GM19328 (cell line): ENCODE results near the gene FMNL3.
"Not testable (repeated sequence)": the region's sequence is repeated elsewhere in the genome, so short reads cannot be mapped to it uniquely, and the experiment has no call there.

Source experiments
- ATAC-seq: cut with Tn5 transposase; IDR thresholded peaks from one replicate; pipeline ENCODE4 v1.9.1; 2021; ENCODE audit warnings: mild to moderate bottlenecking, moderate library complexity; ENCODE audit not compliant: unreplicated experiment

Gene FMNL3

DNA sequence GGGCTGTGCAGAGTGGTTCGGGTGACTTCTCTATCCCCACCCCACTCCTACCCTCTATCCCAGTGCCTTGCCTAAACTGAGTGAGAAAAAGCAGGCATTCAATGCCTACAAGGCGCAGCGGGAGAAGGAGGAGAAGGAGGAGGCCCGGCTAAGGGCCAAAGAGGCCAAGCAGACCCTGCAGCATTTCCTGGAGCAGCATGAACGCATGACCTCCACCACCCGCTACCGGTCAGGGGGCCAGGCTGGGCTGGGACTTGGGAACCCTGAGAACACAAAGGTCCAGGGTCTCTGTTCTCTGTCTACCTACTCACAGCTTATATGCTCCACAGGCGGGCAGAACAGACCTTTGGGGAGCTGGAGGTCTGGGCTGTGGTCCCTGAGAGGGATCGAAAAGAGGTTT, 72.2 kb downstream of the FMNL3 start:
- ATAC-seq, result no peak

DNA sequence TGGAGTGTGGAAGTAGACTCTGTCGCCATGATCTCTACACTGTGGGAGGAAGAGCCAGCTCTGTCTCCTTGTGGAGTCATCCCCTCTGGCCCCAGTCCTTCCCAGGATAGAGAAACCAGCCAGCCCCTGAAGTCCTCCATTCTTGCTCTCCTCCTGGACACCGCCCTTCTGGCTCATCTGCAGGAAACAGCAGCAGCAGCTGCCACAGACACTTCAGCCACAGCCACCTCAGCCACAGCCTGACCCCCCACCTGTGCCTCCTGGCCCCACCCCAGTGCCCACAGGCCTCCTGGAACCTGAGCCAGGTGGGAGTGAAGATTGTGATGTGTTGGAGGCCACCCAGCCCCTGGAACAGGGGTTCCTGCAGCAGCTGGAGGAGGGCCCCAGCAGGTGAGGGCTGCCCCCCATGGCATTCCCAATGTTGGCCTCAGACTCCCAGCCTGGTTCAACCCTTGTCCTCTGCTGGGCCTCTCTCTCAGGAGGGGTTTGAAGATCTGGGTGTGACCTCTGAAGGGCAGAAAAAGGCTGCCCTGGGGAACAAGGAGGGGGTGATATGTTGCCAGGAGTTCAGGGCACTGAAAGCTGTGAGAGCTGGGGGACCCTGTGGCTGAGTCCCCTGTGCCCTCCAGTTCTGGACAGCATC, 73.4 kb downstream of the FMNL3 start:
- no peak for ATAC-seq

DNA sequence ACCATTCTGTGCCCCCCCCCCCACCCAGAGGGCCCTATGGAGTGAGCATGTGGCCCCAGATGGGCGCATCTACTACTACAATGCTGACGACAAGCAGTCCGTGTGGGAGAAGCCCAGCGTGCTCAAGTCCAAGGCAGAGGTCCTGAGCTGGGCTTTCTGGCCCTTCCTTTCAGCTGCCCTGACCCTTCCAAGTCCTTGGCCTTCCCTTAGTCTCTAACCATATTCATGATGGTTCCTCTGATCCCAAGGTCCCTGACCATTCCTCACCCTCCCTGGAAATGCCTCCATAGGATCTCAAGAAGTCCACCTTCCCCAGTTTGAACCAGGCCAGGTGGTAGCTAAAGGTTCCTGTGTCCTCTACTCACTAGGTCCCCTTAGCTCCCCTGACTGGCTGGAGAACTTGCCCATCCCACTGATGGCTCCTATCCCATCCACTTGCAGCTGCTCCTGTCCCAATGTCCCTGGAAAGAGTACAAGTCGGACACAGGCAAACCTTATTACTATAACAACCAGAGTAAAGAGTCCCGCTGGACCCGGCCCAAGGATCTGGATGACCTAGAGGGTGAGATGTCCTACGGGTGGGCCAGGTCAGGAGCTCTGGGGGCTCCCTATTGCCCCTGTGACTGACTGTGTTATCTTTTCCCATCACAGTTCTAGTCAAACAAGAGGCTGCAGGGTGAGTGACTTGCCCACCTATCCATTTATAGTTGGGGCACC, 74.1 kb downstream of the FMNL3 start:
- no peak for ATAC-seq

DNA sequence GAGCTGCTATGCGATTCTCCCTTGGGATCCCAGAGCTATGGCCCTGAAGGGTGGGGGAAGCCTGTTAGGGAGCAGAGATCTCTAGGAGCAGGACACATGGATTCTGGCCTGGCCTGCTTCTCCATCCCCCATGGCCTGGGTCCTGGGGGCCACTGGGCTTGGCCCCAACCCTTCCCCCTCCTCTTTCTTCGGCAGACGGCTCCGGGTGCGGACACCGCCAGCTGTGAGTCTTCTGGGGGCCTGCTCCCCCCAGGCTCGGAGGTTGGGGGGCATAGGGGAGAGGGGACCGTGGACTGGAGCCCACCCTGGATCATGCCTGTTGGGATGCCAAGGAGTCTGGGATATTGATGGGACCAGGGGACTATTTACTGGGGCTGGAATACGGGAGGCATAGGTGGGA, 74.8 kb downstream of the FMNL3 start:
- ATAC-seq, result no peak

DNA sequence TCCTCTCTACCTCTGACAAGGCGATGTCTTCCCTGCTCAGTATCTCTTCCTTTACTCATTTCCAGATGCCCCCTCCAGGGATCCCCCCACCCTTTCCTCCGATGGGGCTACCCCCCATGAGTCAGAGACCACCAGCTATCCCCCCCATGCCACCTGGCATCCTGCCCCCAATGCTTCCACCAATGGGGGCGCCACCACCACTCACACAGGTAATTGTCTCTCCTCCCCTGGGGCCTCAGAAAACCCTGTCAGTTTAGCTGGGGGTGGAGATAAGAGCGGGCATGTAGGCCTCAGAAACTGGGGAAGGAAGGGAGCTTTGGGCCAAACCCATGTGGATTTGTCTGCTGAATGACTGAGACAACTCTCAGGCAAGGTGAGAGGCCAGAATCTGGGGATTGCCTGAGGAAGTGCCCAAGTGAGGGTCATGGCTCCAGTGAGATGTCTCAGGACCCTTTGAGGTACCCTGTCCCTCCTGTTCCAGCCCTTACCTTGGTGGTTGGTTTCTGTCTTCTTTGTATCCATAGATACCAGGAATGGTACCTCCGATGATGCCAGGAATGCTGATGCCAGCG, 75.8 kb downstream of the FMNL3 start:
- ATAC-seq, result no peak

DNA sequence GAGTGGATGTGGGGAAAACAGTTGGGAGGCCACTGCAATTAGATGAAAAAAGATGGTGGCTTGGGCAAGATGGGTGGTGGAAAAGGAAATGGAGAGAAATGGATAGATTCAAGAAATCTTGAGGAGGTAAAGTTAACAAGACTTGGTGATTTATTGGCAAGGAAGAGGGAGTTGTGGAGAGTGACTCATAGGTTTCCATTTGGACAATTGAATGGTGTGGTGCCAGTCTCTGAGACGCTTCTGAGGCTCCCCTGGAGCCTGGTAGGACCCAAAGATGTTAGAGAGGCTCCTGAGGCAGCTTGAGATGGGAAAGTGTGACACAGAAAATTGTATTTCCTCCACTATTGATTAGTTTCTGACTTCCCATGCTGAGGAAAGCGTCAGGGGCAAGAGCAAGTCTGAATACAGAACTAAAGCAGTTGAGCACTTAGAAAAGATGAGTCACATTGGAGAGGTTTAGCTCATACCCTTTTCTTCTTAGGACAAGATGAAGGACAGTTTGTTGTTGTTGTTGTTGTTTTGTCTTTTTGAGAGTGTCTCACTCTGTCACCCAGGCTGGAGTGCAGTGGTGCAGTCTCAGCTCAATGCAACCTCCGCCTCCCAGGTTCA, 79.3 kb downstream of the FMNL3 start:
- no peak for ATAC-seq

DNA sequence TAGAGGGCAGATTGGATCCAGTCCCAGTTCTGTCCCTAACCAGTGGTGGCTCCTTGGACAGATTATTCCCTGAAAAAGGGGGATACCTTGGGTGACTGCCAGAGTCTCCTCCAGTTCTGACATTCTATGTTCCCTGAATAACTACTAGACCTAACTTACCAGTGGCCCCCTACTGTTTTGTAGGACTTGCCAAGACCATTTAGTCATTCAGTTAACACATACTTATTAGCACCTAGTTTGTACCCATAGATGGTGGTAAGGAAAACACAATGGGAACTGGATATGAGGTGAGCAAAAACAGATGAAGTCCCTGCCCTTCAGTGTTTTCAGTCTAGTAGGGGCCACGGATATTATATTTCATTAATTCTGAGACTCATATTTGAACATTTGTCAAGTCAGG, 80.4 kb downstream of the FMNL3 start:
- ATAC-seq, result no peak

DNA sequence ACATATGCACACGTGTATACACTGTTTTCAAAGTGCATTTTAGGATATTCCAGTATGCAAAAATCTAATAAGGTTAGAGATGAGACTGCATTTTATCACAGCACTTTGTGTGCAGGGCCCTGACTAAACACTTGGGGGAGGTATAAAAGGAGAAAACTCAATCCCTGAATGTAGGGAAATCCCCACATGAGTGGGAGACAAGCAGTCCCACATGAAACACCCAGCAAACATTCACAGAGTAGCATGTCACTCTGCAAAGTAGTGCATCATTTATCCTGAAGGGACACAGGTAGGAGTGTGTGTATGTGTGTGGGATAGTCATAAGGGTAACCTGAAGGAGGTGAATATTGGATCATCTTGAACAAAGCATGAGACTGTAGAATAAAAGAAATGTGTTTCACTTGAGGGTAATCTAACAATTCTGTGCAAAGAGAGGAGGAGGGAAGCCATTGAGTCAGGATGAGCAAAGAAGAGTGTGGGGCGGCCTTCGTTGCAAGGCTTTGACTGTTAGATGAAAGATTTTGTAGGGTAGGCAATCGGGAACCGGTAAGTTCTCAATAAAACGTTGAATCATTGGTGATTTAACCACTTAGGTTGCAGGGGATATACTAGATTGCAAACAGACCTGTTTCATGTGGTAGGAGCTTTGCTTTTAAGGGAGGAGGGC, 80.9 kb downstream of the FMNL3 start:
- no peak for ATAC-seq

DNA sequence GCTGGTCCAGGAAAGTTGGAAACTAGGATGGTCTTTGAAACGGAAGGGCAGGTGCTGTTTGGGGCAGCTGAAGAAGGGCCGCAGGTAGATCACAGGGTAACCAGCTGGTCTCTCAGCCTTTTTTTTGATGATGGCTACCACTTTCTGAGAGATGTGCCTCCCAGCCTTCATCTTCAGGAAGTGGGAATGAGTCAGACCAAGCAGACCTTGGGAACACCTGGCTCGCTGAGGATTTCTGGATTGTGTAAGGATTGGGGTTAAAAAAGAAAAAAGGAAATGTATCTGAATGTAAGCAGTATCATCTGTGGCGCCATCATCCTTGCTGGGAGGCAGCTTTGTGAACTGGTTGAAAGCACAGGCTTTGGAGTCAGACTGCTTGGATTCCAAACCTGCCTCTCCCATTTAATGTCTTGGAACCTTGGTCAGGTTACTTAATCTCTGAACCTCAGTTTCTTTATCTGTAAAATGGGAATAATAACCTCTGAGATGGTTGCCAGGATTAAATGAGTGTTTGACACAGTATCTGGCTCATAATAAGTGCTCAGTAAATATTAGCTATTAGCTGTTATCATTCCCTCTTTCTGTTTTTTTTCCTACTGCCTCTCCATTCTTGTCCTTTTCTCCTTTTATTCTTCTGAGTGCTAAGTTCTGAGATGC, 82.2 kb downstream of the FMNL3 start:
- ATAC-seq, result no peak

DNA sequence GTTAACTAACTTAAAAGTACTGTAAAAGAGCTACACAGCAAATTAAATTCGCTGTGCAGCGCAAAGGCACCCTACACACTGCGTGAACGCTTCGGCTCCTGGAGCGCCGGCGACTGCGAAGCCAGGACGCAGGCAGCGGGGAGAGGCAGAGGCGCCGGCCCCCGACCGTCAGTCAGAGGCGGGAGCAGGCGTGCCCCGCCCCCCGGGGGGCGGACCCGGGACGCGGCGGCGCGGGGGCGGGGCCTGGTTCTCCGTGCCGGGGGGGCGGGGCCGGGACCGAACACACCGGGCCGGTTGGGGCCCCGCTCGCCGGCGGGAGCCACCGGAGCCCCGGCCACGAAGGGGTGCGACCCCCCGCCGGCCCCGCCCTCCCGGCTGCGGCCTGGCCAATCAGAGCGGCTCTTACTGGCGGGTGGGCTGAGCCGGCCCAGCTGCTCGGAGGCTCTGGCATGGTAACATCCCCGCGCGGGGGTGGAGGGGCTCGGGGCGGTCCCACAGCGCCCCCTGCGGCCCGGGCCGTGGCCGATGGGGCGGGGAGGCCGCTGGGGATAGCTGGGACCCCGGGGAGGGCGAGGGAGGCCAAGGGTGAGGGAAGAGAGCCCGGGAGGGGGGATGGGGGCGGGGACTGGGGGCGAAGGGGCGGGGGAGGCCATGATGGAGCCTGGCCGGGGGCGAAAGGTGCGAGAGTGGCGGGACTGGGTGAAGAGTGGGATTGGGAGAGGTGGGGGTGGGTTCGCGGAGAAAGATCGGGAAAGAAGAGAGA, 83.9 kb downstream of the FMNL3 start, which contains the start of gene PRPF40B:
PRPF40B (plus strand) TSS at position 420 of the 763 bp plus-strand sequence; CDS start at position 450, 30 bp downstream.
- peak; percentile 66 for ATAC-seq

DNA sequence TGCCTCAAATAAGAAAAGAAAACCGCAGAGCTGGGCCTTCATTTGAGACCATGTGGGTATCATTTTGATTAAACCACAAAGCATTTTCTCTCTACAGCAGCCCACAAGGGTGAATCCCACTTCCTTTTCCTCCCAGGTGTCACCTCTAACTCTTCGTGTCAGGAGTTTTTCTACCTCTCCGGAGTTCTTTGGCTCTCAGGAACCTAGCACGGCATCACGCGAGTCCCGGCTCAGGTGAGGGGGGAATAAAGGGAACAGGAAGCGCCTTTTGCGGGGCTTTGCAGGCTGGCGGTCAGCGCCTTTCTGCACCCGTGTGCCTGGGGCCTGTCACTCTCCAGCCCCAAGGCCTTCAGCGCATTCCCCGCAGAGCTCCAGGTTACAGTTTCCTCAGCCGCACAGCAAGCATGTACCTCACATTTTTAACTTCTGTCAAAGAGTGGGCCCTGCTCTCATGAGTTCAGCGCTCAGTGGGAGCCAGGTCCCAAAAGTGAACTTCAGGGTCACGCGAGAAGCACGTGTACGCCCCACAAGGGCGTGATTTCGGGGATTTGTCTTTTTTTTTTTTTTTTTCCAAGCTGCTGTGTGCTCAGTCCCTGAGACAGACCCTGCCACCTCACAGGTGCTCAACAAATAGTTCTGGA, 84.6 kb downstream of the FMNL3 start:
- ATAC-seq, result peak; percentile 31

DNA sequence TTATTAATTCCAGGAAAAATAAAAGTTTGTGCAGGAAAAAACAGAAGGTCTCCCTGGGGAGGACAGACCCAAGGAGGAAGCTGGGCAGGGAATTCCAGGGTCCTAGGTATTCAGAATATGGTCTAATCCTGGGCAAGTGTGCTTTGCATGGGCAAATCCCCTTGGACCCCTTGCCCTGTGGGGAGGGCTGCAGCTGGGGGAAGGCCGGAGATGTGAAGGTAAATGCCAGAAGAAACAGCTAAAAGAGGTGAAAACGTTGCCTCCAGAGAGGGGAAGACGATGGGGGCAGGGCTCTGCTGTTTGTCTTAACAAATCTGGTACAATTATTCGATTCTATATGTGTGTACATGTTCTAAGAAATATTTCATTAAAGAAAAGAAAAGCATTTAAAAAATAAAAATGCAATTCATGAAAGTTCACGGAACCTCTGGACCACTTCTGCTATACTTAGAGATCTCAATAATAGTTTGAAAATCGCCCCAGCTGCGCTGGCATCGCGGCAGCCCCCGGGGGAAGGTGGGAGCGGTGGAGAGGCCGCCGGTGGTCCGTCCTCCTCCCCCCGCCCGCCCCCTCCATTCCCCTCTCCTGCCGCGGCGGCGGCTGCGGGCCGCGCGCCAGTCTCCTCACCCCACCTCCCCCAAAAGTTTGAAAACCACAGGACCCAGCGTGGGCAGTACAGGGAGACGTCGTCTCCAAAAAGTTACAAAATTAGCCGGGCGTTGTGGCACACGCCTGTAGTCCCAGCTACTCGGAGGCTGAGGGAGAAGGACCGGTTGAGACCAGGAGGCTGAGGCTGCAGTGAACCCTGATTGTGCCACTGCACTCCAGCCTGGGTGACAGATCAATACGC, 85.3 kb downstream of the FMNL3 start:
- no peak for ATAC-seq

DNA sequence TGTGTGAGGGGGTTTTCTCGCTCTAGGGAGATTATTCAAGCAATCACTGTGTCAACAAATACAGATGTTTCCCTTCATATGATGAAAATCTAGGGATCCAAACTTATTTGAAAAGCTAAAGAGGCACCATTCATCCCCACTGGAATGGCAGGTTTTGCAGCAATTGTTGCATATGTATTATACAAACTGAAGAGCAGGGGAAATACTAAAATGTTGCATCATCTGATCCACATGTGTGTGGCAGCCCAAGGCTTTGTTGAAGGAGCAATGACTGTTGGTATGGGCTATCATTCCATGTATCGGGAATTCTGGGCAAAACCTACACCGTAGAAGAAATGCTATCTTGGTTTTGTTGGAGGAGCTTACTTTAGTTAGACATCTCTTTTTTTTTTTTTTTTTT, 87.9 kb downstream of the FMNL3 start:
- no peak for ATAC-seq

DNA sequence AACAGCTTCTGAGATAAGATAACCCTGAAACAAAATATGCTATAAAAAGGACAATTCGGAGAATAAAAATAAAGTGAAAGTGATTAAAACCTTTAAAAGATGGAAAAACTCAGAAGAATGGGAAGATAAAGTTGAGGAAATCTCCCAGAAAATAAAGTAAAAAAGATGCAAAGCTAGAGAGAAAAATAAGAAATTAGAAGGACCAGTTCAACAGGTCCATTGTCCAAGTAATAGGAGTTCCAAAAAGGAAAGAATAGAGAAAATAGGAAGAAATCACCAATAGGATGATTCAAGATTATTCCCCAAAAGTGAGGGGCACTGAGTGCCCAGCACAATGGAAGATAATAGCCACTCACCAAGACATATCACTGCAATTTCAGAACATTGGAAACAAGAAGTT, 88.6 kb downstream of the FMNL3 start:
- no peak for ATAC-seq

DNA sequence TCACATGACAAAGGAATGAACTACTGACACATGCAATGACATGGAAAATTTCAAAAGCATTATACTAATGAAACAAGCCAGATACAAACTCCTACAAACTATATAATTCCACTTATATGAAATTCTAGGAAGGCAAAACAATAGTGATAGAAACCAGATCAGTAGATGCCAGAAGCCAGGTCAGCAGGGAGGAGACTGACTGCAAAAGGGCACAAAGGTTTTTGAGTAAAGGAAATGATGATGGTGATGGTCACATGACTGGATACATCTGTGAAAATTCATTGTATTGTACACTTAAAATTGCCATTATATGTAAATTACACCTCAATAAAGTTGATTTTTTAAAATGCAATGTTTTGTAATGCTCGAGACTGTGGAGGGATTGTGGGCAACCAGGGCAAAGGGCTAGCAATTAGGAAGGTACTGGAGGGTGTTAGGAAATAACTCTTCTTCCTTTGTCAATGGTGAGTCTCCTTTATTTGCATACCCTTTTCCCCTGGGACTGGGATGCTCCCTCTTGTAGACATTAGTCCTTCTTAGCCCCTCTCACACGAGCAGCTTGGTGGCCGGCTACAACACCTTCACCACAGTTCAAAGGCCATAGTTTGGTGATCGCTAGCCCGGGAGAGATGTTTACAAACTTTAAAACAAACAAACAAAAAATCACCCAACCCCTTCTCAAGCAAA, 90.5 kb downstream of the FMNL3 start:
- no peak for ATAC-seq

DNA sequence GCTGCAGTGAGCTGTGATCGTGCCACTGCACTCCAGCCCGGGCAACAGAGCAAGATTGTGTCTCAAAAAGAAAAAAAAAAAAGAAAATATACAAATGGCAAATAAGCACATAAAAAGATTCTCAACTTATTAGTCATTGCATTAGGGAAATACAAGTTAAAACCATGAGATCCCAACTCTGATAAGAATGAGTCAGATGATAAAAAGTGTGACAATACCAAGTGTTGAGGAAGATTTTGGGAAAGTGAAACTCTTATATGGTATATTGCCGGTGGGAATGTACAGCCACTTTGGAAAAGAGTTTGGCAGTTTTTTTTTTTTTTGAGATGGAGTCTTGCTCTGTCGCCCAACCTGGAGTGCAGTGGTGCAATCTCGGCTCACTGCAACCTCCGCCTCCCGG, 91.5 kb downstream of the FMNL3 start:
- ATAC-seq, result no peak

DNA sequence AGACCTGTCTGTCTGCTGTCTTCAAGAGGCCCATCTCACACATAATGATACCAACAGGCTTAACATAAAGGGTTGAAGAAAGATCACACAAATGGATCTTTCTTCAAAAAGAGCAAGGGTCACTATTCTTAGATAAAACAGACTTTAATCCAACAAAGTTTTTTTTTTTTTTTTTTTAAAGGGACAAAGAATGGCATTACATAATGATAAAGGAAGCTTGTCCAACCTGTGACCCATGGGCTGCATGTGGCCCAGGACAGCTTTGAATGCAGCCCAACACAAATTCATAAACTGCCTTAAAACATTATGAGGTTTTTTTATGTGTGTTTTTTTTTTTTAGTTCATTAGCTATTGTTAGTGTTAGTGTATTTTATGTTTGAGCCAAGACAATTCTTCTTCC, 95.0 kb downstream of the FMNL3 start:
- ATAC-seq, result no peak

DNA sequence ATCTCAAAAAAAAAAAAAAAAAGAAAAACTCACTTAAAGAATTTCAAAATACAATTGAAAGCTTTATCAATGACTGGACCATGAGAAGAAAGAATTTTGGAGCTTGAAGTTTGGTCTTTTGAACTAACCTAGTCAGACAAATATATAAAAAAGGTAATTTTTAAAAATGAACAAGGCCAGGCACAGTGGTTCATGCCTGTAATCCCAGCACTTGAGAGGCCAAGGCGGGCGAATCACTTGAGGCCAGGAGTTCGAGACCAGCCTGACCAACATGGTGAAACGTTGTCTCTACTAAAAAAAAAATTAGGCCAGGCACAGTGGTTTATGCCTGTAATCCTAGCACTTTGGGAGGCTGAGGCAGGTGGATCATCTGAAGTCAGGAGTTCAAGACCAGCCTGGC, 96.4 kb downstream of the FMNL3 start:
- ATAC-seq, result not testable (repeated sequence)
